Measurements from ENCODE around the gene LRRK1.

LRRK1 gene

DNA sequence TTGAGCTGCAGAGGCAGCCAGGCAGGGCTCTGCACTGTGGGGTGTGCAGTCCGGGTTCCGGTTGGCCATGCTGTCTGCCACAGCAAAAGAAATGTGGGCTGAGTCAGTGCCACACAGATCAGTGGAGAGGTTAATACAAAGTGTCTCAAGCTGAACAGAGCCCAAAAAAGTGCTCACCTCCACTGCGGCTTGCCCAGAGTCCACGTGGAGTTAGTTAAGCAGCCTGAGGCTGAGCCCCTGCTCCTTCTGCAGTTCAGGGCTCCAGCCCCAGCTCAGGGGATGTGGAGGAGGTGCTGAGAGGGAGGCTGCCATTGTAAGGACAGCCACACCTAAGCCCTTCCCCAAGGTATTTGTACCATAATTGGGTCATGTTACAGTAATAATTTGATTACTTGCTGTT is 85.3 kb downstream of the LRRK1 start:
- no peak for DNase-seq (ENCODE audit: low read depth in 2 of 2)

DNA sequence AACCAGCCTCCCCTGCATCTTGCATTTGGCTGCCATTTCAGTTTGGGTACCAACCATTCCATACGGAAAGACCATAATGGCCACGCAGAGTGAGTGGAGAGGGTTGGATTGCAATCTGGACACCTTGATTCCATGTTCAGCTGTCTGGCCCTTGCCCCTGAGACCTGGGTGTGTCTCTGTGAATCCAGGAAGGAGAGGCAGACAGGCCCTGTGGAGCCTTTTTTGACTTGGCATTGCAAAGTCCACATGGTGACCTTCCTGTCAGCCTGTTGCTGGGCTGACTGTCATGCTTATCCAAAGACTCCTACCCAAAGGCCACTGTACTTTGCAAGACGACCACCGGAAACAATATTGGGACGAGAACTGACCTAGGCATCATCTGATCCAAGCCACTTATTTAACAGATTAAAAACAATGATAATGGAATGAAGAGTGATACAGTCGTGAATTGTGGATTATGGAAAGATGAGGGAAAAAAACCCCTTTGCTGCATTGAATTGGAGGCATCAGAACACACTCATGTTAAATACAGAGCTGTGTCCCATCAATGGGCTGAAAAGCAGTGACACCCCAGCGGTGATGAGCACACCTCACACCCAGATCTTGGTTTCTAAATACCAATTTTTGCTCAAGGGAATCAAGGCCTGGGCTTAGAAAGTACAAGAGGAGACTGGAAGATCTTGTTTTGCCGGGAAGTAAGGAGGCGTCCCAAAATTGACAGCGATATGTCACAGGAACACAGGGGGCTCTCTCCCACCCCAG is 86.0 kb downstream of the LRRK1 start:
- no peak for DNase-seq (ENCODE audit: low read depth in 2 of 2)

DNA sequence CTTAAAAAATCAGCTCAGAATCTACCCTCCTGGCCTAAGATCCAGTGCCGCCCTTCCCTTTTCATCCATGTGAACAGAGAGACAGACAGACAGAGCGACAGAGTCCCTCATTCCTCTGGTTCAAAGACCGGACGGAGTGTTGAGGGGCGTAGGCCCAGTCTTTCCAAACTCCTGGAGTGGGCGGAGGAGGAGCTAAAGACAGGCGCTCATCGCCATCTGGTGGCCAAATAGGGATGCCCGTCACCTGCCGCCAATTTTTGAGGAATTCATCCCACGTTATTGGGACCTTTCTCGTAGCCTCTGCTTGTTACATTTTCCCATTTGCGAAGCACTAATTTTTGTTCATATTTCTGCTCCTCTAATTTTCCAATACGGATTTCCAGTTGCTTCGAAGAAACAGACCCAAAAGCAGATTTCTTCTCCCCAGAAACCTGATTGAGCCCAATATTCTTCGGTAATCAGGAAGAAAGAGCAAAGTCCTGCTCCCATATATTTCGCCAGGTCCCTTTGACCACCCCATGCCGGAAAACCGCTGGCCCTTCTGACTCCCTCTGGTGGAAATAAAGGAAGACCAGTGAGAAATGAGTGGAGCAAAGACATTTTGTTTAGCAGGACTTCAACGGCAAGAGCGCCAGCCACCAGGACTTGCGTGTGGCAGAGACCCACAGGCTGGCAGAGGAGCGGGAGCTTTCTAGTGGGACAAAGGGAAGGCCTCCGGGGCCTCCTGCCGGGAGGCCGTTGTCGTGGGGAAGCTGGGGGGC is 88.0 kb downstream of the LRRK1 start:
- peak; percentile 43 to 68 for DNase-seq (ENCODE audit: low read depth in 2 of 2)

DNA sequence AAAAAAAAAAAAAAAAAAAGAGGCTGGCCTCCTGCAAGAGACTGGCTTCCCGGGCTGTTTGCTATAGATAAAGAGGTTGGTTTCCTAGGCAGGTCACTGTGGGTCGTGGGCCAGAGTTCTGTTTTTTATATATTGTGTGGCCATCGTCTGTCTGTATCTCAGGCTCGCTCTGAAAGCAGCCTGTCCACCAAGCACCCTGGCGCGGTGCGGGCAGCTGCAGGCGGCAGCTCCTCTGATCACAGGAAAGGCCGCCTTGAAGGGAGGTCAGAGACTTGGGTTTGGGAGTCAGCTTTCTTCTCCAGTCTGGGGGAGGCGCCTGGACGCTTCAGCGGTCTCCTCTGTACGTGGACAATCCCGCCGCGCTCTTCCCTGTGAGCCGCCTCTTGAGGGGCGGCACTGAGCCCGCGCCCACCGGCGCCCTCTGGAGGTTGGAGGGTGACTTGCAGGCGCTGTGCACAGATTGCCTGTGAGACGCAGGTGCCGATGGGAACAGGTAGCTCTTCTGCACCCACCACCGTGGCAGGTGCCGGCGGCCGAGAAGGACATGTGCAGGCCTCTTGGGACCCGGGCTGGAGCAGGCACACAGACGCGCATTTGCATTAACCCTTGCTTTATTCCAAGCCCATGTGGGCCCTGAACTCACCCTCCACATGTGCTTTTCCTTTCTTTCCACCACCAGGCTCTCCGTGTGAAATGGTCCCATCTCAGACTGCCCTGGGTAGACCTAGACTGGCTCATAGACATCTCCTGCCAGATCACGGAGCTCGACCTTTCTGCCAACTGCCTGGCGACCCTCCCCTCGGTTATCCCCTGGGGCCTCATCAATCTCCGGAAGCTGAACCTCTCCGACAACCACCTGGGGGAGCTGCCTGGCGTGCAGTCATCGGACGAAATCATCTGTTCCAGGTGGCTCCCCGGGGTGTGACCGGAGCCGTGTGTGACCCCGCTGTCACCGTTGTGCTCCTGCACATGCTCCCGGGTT is 89.3 kb downstream of the LRRK1 start:
- peak; percentile 75 to 85 for DNase-seq (ENCODE audit: low read depth in 2 of 2)

DNA sequence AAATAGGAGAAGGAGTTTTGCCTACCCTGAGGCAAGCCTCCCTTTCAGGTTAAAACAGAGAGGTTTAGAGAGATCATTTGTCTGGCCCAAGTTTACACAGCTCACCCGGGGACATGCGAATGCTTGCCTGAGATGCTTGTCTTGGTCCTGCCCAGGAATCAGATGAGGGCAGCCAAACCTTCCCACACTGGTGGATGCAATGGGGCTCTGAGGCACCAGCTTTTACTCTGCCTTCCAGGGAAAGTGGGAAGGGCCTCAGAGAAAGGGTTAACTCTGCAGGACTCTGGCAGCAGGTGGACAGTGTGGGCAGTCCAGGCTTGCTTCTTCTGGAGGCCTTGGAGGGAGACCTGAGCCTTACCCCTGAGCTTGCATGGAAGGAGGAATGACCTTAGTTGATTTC is 90.0 kb downstream of the LRRK1 start:
- DNase-seq (ENCODE audit: low read depth in 2 of 2): no peak

DNA sequence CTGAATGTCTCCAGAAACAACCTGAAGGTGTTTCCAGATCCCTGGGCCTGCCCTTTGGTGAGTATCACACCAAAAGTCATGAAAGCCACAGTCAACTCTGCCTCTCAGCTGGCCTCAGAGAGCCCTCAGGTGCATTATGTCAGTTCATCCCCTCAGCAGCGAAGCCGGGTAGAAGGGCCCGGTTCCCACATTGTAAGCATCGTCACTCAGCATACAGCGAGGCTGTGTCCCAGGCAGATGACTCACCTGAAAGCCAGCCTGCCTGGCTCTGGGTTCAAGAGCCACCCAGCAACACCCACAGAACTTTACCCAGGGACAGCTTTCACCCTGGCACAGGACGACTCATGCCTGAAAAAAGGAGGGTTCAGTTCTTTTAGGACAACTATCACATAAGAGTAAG is 91.6 kb downstream of the LRRK1 start:
- no peak for DNase-seq (ENCODE audit: low read depth in 2 of 2)

DNA sequence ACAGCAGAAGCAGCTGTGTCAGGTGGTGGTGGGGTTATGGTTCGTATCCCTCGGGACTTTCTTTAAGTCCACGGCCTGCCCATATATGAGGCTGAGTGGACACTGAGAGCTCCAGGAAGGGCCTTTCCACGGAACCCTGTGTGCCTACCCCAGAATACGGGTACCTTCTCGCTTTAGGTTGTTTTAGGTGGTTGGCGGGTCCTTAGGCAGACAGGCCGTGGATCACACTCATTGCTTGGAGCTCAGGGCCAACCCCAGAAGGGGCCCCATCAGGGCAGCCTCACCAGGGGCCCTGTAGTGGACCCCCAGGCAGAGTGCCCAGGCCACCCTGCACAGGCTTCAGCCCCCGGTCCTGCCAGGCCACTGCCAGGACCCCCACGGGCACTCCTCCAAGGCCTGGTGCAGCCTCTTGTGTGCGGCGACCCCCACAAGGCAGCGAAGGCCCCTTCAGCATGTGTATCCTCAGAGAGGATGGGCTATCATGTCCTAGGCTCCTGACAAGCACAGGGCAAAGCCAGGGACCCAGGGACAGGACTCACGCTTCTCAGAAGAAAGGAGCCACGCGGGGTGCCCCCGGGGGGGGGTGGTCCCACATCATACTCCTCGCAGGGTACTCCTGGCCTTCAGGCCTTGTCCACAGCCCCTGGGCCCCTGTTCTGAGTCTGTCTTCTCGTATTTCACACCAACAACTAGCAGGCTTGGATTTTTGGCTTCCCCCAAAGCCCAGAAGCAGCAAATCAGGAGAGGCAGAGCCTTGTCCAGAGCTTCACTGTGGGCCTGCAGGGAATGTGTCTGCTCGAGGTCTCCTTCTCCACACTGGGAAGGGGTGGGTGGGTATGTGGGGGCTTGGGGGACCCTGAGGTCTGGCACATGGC is 93.4 kb downstream of the LRRK1 start:
- DNase-seq (ENCODE audit: low read depth in 2 of 2): no peak

DNA sequence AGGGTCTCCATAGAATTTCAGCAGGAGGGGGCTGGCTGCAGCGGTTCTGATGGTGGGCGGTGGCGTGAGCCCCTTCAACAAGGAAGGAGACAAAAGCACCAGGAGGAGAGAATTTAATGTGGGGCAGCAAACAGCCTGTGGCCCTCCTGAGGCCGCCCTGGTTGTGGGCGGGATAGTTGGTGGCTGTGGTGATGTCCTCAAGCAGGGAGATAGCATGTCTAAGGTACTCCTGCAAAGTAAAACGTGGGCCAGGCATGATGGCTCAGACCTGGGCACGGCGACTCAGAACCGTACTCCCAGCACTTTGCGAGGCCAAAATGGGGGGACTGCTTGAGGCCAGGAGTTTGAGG is 94.0 kb downstream of the LRRK1 start:
- DNase-seq (ENCODE audit: low read depth in 2 of 2): no peak

DNA sequence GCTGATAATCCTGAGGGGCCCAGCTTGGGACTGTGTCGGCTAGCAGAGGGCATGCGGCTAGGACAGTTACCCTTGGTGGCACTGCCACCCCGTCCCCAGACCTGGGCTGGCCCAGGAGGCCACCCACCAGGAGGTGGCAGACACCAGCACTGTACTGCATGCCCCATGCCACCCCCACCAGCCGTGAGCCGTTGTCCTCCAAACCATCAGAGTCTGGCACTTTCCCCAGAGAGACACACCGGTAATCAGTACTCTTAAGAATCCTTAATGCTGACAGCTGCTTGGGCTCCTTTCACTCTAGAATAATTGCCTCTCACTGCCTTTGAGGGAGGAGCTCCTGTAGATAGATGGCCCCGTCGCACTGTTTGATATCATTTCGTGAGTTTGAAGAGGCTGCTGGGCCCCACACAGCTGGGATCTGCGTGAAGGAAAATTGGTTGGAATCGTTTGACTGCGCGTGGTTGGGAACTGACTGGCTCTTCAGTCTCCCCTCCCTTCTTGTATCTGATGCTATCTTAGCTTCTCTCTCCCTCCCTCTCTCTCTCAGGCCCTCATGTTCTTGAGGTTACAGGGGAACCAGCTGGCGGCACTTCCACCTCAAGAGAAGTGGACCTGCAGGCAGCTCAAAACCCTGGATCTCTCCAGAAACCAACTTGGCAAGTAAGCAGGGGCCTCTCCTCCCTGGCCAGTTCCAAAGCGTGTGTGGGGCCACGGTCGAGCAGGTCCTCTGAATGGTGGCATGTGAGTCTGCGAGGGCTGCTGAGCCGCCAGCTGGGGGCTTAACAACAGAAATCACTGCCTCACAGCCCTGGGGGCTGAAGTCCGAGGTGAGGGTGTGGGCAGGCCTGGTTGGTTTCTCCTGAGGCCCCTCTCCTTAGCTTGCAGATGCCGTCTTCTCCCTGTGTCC is 94.9 kb downstream of the LRRK1 start:
- DNase-seq (ENCODE audit: low read depth in 2 of 2): no peak

DNA sequence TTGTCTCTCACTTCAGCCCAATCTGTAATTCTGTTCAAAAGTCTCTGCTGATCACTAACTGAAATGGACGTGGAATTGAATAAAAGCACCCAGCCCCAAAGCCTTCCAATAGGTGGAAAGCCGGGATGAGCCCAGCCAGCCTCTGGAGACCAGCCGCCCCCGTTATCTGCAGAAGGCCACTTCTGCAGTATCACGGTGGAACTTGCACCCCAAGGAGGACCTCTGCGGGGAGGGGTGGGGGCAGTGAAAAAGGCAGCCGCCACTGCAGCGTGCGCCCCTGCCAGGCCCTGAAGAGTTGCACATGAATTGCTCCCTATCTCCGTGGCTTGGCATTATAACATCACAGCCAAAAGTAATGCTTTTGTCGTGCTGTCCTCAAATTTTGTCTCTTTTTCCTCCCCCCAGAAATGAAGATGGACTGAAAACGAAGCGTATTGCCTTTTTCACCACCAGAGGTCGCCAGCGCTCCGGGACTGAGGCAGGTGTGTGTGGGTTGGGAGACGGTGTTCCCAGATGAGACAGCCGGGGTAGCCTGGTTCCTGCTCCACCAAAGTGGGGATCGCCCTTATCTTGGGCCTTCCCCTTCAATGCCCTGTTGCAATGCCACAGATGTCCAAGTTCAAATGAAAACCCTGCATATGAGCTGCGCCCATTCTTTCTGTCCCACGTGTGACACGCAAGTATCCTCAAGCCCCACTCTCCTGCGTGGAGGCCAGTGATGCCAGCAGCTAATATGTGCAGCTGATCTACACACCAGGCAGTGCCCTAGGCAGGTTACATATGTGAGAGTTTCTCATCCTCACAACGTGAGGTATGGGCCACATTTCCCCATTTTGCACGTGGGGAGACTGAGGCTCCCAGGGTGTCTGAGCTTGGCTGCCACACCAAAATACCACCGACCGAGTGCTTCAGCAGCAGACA is 96.0 kb downstream of the LRRK1 start:
- DNase-seq (ENCODE audit: low read depth in 2 of 2): peak; percentile 56 to 71

DNA sequence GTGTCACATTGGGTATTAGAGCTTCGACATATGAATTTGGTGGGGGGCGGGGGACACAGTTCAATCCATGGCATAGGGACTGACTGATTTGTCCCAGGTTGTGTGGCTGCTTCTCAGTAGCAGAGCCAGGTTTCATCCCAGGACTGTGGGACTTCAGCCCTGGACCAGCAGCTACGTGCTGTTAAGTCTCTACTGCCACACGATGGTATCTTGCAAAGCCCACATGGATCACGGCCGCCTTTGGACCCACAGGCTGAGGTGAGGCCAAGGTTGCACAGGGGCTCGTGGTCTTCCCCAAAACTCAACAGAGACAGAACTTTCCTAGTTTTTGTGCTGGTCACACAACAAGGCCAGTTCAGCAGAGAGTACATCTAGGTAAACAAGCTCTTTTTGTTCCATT is 97.4 kb downstream of the LRRK1 start:
- DNase-seq (ENCODE audit: low read depth in 2 of 2): no peak

DNA sequence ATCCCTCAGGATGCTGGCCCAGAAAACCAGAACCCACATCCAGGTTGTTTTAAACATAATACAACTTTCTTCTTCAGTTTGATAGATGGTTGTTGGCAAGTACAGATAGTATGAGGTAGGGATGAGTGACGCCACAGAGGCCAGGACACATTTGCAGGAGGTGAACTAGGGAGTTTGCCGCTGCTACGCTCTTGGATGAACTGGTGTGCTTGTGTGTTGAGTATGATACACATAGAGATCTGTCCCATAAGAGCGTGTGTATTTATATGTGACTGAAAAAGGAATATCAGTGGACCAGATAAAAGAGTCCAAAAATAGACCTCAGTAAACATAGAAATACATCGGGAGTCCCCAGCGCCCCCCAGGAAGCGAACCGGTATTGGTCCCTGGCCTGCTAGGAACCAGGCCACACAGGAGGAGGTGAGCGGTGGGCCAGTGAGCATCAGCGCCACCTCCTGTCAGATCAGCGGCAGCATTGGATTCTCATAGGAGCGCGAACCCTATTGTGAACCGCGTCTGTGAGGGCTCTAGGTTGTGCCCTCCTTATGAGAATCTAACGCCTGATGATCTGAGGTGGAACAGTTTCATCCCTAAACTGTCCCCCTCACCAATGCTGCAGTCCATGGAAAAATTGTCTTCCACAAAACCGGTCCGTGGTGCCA is 98.1 kb downstream of the LRRK1 start:
- no peak for DNase-seq (ENCODE audit: low read depth in 2 of 2)

DNA sequence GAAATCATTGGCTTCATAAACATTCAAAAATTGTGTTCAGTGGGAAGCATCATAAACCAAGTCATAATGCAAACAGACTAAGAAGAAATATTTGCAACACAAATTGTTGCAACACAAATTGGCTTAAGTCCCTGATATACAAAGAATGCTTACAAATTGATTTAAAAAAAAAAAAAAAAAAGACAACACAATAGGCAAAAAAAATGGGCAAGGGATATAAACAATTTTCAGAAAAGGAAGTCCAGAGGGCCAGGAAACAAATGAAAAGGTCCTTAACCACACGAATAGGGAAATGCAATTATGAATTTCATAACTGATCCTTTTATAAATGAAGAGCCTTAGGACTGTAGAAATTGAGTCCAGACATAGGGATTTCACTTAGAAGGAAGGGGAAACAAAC is 98.9 kb downstream of the LRRK1 start:
- no peak for DNase-seq (ENCODE audit: low read depth in 2 of 2)

DNA sequence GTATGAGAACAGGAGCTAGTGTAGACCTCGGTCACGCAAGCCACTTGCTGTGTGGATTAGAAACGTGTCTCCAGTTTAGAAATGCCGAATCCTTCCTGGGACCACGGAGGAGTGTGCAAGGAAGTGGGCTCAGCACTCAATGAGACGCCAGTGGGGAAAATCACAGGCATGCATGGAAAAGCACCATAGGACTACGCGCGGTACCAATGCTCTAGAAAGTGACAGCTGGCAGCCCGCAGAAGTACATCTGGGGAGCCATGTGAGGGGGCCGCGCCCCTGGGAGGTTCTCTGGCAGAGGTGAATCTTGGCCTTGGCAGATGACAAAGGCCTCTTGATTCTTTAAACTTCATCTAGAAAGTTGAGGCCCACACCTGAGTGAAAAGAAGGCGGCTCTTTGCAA is 99.3 kb downstream of the LRRK1 start:
- no peak for DNase-seq (ENCODE audit: low read depth in 2 of 2)

DNA sequence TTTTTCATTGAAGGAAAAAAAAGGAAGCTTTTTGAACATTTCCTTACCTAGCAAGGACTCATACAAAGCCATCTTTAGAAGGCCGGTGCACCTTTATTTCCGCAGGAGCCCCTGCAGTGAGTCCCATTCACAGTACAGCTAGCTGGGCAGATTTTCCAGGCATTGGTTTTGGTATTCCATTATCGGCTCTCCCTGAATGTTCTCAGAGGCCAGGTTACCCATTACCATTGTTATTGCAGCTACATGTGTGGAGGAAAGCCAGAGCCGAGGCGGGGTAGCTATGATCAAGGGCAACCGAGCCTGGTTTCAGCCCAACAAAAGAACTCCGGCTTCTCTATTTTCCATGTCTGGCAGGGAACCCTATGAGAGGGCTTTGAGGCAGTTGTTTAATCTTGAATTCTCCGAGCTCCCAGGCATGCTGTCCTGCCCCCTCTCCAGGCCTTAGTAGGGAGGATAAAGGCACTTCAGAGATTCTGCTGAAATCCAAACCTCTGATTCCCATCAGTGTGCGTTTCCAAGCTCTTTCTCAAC is 100.3 kb downstream of the LRRK1 start:
- no peak for DNase-seq (ENCODE audit: low read depth in 2 of 2)

DNA sequence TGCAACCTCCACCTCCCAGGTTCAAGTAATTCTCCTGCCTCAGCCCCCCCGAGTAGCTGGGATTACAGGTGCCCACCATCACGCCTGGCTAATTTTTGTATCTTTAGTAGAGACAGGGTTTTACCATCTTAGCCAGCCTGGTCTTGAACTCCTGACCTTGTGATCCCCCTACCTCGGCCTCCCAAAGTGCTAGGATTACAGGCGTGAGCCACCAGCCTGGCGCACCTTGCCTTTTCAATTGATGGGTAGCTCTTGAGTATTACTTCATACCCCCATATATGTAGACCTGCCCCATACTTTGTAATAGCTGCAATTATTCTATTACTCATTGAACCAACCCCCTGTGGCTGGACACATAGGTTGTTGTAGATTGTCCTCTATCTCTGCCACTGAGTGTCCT is 101.3 kb downstream of the LRRK1 start:
- DNase-seq (ENCODE audit: low read depth in 2 of 2): no peak

DNA sequence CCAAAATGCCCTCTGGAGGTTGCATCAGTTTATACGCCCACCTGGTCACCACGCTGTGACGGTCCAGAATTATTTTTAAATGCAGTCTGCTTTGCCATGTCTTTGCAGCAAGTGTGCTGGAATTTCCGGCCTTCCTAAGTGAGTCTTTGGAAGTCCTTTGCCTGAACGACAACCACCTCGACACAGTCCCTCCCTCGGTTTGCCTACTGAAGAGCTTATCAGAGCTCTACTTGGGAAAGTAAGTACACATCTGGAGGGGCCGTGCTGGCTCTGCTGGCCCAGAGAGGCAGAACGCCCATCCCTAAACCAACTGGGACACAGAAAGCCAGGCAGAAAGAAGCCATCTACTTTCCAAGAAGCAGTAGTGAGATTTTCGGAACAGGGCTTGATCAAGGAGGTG is 101.8 kb downstream of the LRRK1 start:
- no peak for DNase-seq (ENCODE audit: low read depth in 2 of 2)

DNA sequence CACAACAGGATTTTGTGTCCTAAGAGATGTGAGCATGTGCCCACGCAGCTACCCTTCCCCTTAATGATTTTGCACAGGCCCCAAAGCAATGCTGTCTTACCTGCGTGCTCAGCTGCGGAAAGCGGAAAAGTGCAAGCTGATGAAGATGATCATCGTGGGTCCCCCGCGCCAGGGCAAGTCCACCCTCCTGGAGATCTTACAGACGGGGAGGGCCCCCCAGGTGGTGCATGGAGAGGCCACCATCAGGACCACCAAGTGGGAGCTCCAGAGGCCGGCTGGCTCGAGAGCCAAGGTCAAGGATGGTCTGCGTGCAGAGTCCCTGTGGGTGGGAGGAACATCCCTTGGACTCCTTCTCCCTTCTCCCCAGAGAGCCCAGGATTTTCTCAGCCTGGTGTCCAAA is 103.1 kb downstream of the LRRK1 start:
- DNase-seq (ENCODE audit: low read depth in 2 of 2): no peak

Data from stimulated activated CD4-positive, alpha-beta T cell treated with anti-CD3 and anti-CD28 coated beads, Interleukin-12 subunit alpha, Interleukin-12 subunit beta, amount 100 ng/mL, for 24 hours (primary cell).